Skeletal muscle cell (primary cell): ENCODE results near the gene RGS6.

Source experiments
- DNase-seq: peaks from one replicate; pipeline ENCODE4 v3.0.0-alpha.2; 2010; ENCODE audit warnings: low read depth
- H3K4me3 ChIP-seq: 2 replicates; pipeline ENCODE4 v1.5.1; 2011; ENCODE audit warnings: low read depth, mild to moderate bottlenecking, control low read depth, low read length, moderate library complexity

Gene RGS6

GRCh38 chr14:72522847-72523246, 590.6 kb downstream of the RGS6 start:
- no peak overlapping the region for H3K4me3 ChIP-seq

GRCh38 chr14:72523424-72524294, 591.4 kb downstream of the RGS6 start:
- no peak overlapping the region for H3K4me3 ChIP-seq
- DNase-seq: no peak

More at GRCh38 chr14:72522847-72523246, 590.6 kb downstream of the RGS6 start:
- no peak for DNase-seq

GRCh38 chr14:72524295-72524629, 592.0 kb downstream of the RGS6 start:
- no peak overlapping the region for H3K4me3 ChIP-seq
- DNase-seq: no peak

- no peak for DNase-seq
Observed at GRCh38 chr14:72525087-72525915, 593.1 kb downstream of the RGS6 start.

GRCh38 chr14:72527591-72527990, 595.4 kb downstream of the RGS6 start:
- DNase-seq: no peak
- H3K4me3 ChIP-seq: no peak overlapping the region

More at GRCh38 chr14:72525087-72525915, 593.1 kb downstream of the RGS6 start:
- H3K4me3 ChIP-seq: no peak overlapping the region

- no peak overlapping the region for H3K4me3 ChIP-seq
- DNase-seq: no peak
Observed at GRCh38 chr14:72528059-72528862, 596.0 kb downstream of the RGS6 start.

DNA sequence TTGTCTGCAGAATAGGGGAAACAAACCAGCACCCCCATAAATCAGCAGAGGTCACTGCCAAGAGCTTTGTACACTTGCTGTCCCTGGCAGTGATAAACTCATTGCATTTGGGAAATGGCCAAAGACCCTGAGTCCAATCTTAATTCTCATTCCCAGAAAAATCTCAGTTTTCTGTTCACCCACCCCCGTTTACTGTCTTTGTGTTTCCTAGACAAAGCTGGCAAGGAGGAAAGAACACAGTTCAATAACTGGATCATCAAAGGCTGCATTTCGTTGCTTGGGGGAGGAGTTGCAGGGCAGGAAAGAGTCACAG, 596.6 kb downstream of the RGS6 start:
- DNase-seq: no peak
- no peak overlapping the region for H3K4me3 ChIP-seq

DNA sequence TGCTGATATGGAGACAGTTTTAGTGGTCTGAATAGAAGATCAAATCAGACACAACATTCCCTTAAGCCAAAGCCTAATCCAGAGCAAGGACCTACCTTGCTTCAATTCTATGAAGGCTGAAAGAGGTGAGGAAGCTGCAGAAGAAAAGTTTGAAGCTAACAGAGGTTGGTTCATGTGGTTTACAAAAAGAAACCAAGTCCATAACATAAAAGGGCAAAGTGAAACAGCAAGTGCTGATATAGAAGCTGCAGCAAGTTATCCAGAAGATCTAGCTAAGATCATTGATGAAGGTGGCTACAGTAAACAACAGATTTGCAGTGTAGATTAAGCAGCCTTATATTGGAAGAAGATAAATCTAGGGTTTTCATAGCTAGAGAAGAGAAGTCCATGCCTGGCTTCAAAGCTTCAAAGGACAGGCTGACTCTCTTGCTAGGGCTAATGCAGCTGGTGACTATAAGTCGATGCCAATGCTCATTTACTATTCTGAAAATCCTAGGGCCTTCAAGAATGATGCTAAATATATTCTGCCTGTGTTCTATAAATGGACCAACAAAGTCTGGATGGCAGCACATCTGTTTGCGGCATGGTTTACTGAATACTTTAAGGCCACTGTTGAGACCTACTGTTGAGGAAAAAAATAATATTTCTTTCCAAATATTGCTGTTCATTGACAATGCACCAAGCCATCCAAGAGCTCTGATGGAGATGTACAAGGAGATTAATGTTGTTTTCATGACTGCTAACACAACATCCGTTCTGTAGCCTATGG, 600.6 kb downstream of the RGS6 start:
- H3K4me3 ChIP-seq: no peak overlapping the region
- no peak for DNase-seq

DNA sequence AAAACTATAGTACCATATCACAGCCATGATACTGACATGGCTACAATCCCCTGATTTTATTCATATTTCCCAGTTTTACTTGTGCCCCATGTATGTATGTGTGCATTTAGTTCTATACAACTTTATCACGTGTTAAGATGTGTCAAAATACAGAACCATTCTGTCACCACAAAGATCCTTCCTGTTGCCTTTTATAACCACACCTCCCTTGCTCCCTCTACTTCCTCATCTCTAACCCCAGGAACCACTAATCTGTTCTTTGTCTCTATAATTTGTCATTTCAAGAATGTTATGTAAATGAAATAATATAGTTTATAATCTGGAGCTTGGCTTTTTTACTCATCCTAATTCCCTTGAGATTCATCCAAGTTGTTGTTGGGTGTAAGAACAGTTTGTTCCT, 603.3 kb downstream of the RGS6 start:
- no peak overlapping the region for H3K4me3 ChIP-seq
- no peak for DNase-seq

- H3K4me3 ChIP-seq: no peak overlapping the region
- no peak for DNase-seq
Observed at GRCh38 chr14:72538387-72538786, 606.2 kb downstream of the RGS6 start.

GRCh38 chr14:72539661-72540315, 607.6 kb downstream of the RGS6 start:
- H3K4me3 ChIP-seq: no peak overlapping the region
- DNase-seq: no peak

DNA sequence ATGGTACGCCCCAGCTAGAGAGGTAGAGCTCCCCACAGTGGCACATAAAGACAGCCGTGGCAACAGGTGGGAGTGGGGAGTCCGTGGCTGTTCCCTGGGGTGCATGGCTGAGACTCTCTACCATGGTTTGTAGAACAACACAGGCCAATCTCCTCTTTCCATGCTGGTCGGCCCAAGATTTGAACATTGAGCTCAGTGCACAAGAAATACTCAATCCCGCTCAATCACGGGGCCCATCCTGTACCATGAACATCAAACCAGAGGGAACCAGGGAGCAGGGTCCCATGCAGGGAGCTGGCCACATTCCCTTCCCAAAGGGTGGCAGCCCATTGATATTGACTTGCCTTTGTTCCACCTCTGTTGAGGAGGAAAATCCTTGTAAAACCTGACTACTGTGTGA, 608.6 kb downstream of the RGS6 start:
- no peak overlapping the region for H3K4me3 ChIP-seq
- DNase-seq: no peak

DNA sequence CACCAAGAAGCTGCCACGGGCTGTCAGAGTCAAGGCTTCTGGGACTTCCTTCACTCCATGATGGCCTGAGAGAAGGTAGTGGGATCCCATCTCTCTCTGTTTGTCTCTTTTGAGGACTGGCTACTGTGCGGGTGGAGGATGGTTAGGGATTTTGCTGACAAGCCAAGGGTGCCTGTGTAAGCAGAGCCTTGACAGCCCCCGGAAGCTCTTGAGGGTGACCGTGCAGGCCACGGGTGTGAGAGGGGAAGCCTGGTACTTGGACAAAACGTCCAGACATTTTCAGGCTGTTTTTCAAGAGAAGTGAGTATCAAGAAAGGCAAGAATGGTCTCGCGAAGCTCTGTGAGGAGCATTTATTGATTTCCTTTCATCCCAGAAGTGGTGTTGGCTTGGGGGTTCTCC, 609.3 kb downstream of the RGS6 start:
- no peak overlapping the region for H3K4me3 ChIP-seq
- no peak for DNase-seq

GRCh38 chr14:72543341-72543740, 611.1 kb downstream of the RGS6 start:
- H3K4me3 ChIP-seq: no peak overlapping the region
- DNase-seq: peak; percentile 27

DNA sequence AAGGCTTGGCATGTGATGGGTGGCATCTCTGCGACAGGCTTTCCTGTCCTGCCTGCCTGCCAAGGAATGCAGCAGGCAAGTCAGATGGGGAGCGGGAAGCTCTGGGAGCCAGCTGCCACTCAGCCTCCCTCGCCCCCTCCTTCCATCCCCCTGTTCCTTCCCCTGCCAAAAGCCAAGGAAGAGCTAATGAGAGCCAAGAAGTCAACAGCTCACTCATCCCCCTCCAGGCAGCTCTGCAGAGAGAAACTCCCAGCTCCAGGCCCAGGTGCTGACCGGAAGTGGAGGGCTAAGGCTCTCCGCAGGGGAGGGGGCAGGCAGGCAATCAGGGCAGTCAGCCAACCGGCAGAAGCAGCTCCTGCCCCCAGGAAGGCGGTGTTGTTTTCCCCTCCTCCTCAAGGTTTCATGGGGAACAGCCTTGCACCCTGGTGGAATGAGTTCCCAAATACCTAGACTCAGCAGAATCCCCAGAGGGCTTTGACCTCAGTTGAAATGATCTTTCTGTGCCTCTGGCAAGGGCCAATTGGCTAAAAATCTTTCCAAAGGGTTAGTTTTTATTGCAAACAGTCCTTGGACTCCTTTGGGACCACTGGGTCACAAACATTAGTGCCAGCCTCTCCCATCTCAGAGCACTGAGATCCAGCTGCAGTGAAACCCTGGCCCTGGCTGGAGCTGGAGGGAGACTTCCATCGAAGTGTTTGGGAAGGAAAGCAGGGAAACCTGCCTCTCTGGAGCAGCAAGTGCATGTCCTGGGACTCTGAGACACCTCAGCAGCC, 612.6 kb downstream of the RGS6 start:
- DNase-seq: no peak
- H3K4me3 ChIP-seq: no peak overlapping the region

DNA sequence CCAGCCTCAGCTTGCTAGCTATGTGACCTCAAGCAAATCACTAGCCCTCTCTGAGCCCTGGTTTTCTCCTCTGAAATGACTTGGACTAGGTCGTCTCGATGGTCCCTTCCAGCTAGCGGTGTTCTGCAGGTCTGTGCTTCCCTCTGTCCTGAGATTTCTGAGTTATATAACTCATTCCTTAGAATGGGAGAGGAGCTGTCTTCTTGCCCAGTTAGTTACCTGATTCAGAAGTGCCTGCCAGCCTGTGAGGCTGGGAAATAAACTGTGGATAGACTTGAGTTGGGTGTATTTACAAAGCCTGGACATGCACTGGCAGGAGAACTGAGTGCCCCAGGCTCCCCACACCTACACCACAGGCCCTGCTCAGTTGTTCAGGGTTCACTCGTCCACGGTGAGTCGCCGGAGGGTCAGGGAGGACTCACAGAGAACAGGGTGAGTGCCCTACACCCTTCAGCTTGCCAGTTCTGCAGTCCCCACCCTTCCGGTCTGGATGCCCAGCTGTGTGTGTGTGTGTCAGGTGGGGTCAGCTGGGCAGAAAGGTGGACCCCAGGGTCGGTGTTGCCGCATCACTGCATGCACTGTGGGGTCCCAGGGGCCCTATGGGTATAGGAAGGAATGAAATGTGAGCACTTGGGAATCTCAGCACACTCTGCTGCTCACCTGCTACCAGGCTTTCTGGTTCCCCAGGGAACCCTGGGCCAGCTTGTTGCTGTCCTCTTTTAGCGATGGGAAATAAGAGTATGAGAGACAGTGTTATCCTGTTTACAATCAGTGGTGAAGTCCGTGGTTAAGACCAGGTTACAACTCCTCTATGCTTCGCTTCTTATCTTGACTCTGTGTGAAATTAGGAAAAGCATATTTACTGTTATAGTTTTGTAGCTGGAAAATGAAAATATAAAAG, 613.4 kb downstream of the RGS6 start:
- no peak for DNase-seq
- no peak overlapping the region for H3K4me3 ChIP-seq

GRCh38 chr14:72546344-72547016, 614.3 kb downstream of the RGS6 start:
- no peak for DNase-seq
- no peak overlapping the region for H3K4me3 ChIP-seq
